Cerebellar nuclear complex (tissue), 1 donor: Measurements from ENCODE around the gene SLC6A2.

Source experiments
- DNase-seq, 2 experiments: peaks; one replicate each; lab custom pipeline; 2025; lab: John Stamatoyannopoulos, UW

SLC6A2 gene

GRCh38 chr16:55647798-55648197 lies 8.0 kb upstream of the SLC6A2 start:
- no peak for DNase-seq

DNA sequence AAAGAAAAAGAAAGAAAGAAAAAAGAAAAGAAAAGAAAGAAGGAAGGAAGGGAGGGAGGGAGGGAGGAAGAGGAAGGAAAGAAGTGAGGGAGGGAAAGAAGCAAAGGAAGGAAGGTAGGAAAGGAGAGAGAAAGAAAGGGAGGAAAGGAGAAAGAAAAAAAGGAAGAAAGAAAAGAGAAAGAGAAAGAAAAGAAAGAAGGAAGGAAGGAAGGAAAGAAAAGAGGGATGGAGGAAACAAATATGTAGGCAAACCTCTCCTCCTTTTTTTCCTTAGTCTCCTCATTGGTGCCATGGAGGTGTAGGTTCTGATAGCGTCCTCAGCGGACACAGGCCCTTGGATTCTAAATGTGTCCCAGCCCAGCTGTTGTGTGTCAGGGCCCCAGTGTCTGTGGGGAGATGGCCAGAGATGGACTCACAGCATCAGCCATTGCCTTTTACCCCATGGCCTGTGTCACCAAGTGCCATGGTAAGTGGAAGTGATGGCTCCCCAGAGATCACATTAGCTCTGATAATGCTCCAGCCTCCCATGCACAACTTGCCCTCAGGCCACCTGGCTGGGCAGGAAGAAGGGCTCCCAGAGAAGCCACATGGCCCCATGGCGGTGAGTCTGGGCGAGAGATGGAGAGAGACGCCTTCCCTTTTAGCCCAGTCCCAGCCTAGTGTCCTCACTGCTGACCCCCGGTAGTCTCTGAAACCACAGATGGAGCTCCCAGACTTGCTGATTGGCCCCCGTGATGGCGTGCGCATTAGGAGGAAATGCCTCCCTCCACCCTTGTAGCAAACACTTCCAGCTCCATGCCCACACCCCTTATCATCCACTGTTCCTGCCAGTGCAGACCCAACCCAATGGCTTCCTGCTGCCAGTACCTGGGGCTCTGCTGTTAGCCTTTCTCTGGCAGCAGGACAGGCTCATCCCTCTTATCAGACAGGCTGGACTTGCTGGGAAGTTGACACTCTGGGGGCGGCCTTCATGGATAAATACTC lies 3.7 kb upstream of the SLC6A2 start:
- DNase-seq: no peak

GRCh38 chr16:55653106-55653505 lies 2.7 kb upstream of the SLC6A2 start:
- no peak for DNase-seq

DNA sequence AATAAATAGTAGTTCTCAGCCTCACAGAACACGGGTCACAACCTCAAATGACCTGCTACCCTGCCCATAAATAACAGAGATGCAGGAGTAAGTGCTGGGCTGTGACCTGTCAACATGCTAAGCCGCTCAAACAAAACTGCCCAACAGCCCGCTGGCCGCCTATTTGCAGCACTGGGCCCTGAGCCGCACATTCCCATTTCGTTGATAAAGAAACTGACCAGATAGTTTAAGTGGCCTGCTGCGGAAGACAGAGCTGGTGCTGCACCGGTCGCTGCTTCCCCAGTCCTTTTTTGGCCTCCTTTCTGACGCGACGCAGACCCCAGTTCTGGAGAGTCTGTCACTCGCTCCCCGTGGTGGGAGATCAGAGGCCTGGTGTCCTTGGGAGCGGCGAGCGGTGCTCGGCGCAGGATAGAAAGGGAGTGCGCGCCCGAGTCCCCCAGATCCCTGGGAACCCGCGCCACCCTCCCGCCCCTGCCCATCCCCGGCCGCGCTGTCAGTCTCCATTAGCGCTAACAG lies 349 bp upstream of the SLC6A2 start:
- DNase-seq: no peak

DNA sequence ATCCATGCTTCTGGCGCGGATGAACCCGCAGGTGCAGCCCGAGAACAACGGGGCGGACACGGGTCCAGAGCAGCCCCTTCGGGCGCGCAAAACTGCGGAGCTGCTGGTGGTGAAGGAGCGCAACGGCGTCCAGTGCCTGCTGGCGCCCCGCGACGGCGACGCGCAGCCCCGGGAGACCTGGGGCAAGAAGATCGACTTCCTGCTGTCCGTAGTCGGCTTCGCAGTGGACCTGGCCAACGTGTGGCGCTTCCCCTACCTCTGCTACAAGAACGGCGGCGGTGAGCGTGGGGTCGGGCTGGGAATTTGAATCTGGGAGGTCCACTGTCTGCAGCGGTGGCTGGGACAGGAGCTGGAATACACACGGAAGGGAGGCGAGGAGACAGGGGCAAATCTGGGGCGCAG lies 904 bp downstream of the SLC6A2 start:
- no peak for DNase-seq

GRCh38 chr16:55657616-55658015 lies 1.8 kb downstream of the SLC6A2 start:
- DNase-seq: no peak

DNA sequence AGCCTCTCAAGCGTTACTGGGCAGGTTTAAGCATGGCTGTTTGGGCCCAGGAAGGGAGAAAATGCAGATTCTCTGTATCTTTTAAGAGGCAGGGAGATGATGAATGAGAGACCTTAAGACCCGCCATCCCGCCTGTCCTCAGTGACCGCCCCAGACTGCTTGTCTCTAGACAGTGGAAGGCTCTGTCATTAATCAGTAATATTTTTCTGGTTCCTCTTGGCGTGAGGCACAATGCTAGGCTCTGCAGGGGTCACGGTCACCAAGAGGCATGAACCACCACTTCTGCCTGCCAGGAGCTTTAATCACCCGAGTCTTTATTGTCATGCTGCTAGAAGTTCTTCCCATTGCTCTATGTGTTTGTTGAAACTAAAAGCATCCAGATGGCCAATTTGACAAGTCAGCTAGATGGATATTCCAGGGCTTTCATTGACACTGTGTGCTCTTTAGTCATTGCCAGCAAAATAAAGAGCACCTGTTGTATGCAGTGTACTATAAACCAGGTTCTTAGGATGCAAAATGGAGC lies 3.2 kb downstream of the SLC6A2 start:
- DNase-seq: no peak

DNA sequence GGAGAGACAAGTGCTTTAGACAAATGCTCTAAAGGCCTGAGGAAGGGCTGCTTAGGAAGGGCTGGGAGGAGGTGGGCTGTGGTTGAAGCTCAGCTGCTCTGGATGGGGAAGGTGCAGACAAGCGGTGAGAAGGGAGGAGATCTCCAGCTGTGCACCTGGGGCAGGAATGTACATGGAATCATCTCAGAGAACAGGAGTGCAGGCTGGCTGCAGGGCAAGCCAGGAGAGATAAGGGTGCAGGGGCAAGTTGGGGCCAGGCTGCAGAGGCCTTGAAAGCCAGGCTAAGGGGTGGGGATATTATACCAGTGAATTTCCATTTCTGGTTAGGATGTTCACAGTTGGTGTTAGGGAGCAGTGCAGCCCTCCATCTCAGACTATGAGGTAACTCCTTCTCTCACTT lies 4.2 kb downstream of the SLC6A2 start:
- no peak for DNase-seq

DNA sequence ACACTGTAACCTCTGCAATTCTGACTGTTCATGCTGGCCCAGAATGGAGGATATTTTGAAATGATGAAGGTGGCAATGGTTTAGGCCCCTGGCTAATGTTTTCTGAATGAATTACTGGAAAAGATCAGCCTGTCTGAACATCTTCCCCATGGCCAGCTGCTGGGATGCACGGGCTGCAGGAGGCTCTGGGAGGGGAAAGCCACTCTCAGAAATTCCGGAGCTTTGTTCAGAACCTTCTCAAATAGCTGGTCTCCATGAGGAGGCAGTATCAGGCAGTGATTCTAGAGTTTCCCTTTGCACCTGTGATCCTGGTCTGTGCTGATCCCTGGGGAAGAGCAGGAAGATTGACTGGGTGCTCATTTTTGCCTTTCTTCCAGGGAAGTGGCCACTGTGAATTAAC lies 5.0 kb downstream of the SLC6A2 start:
- DNase-seq: no peak

DNA sequence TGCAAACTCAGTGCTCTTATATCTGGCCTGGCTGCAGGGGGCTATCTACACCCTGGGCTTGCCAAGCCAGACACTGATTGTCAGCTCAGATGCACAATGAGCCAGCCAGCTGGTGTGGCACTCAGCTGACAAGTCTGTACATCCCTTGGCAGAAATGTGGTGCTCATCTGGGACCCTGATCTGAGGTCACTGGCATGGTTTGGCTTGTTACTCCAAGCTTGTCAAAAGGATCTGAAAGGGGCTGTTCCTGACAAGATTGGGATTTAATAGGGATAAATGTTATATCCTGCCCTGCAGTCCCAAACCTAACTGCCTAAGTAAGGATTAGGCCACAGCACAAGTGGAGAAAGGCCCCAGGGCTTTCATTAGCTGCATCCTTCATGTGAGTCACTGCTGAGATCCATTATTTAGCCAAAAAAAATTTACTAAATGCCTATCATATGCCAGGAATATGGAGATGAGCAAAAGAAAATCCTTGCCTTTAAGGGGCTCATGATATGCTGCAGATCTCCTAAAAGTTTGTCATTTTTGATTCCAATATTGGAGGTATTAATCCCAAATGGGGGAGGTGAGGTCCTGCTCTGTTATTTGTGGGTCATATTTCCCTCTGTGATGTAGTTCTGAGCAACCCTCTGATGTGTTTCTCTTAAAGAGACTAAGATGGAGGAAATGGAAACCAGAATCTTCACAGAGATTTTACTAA lies 6.3 kb downstream of the SLC6A2 start:
- DNase-seq: no peak

GRCh38 chr16:55662644-55663031 lies 6.8 kb downstream of the SLC6A2 start:
- no peak for DNase-seq

DNA sequence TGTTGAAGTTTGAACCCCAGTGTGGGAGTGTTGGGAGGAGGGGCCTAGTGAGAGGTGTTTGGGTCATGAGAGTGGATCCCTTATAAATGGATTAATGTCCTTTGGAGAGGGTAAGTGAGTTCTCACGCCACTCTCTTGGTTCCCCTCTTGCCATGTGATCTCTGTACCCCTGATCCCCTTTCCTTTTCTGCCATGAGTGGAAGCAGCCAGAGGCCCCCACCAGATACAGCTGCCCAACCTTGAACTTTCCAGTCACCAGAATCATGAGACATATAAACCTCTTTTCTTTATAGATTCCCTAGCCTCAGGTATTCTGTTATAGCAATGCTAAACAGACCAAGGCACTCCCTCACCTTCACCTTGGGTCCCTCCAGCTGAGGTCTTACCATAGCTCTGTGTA lies 7.4 kb downstream of the SLC6A2 start:
- DNase-seq: no peak

DNA sequence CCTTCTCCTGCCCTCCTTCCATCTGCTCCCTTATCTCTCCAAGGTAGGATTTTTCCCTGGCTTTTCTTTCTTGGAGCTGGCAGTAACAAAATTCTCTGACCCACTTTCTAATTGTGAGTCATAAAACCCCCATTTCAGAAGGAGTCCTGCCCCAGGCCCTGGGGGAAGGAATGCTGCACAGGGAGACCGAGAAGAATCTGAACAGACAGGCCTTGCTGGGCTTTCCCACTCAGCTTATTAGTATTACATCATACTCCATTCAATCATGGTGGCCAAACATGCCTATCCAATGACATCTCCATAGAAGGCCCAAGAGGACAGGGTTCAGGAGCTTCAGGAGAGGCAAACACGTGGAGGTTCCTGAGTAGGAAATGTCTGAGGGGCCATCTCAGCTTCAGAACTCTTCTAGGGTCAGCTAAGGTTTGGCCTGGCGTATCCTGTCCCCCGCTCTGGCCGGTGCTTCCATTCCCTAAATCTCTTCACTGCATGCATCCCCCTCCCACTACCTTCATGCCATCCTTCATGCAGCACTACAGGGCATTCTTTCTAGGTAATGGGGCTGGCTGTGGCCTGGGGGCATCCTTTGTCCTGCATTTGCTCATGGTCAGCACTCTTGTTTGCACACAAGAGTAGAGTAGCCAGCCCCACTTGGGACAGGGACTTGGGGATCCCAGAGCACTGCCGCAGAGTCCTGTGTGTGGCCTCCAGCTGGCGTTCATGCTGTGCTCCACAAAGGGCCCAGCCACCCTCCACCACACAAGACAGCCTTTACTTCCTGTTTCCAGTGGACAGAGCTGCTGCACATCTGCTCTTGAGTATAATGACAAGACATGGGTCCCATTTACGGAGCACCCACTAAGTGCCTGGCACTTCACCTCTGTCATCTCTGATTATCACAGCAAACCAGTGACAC lies 8.2 kb downstream of the SLC6A2 start:
- no peak for DNase-seq

DNA sequence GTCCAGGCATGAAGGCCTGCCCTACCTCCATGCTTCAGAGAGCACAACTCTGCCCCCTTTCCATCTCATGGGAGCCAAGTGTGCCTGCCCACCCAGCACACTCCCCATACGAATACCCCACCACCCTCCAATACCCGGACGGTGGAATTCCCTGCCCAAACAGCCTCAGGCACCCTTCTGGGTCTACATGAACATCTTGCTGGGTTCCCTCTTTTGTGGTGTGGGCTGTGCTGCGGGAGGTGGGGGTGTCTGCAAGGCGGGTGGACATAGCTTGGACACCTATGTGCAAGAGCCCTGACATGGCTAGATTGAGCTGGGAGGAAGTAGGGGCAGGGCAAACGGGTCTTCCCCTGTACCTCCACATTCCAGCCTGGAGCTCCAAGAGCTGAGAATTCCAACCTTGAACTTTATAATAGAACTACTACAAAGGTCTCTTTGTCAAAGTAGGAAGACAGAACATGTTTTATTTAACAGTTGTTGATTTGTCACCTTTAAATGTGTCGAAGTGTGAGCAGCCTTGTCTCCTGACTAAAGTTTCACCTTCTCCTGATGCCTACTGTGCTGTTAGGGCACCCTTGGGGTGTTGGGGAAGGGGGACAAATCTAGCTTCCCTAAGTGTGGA lies 9.1 kb downstream of the SLC6A2 start:
- no peak for DNase-seq

- DNase-seq: no peak
Measured at GRCh38 chr16:55665511-55665910, 9.7 kb downstream of the SLC6A2 start.

DNA sequence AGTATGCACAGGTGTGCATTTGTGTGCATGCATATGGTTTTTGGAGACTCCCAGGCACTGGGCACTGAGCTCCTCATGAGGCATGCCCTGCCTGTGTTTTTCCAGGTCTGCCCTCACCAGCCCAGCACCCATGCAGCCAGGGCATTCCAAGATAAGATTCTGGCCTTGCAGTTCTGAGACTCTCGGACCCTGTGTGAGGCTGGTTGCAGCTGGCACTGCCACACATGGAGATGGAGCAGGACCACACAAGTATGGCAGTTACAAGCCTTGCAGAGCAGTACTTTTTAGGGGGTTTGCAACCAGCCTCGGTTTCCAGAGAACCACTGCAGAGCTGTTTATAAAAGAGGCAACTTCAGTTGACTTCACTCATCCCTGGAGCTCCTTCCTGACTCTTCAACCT lies 10.2 kb downstream of the SLC6A2 start:
- no peak for DNase-seq

DNA sequence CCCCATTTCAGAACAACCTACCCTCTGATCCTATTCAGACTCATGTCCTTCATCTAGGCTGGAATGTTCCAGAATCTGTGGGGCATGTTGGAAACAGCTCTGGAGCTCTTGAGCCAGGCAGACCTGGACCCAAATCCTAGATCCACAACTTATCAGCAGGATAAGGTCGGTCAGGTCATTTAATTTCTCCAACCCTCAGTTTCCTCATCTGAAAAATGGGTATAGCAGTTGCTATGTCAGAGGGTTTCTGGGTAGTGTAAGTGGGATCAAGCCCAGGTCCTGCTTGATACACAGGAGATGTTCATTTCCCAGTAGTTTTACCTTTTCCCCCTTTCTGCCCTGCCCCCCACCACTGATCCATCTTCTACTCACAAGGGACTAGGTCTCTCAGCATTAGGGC lies 12.0 kb downstream of the SLC6A2 start:
- no peak for DNase-seq

- no peak for DNase-seq
Measured at GRCh38 chr16:55668340-55669281, 12.8 kb downstream of the SLC6A2 start.

GRCh38 chr16:55671206-55671973 lies 15.6 kb downstream of the SLC6A2 start:
- DNase-seq: no peak

DNA sequence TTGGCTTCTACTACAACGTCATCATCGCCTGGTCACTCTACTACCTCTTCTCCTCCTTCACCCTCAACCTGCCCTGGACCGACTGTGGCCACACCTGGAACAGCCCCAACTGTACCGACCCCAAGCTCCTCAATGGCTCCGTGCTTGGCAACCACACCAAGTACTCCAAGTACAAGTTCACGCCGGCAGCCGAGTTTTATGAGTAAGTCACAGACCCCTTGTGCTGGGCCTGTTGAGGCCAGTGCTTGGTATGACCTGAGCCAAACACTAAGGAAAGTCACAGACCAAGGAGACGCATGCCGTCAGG lies 16.1 kb downstream of the SLC6A2 start:
- no peak for DNase-seq
